H1 (cell line): Measurements from ENCODE around the gene TTC39A. TPM values are rescaled to one million over a fixed set of nuclear protein-coding genes. Genes with fewer than 3 reads are reported as not detected.

Experiments used
- SIN3A ChIP-seq, 2 experiments: IDR thresholded peaks in 1 of 2; conservative IDR thresholded peaks in 1 of 2; 2 replicates each; pipeline ENCODE4 v1.6.1; 2011 to 2012; ENCODE audit warnings: low read length in 2 of 2, improper control_type of control experiment in 1 of 2, low read depth in 1 of 2, mild to moderate bottlenecking in 1 of 2
- polyA plus RNA-seq, 7 experiments: library from polyadenylated mRNA; depleted of rRNA in 3 of 7; stranded (reverse) in 5 of 7; unstranded in 2 of 7; fragments of >200 nt in 5 of 7; fragments of 200-250 nt in 2 of 7; gene quantifications; 1 replicate in 5 of 7; 2 replicates in 1 of 7; 4 replicates in 1 of 7; pipeline versions ENCODE4 v1.2.1 to v1.2.3, GENCODE V29; 2011 to 2013; ENCODE audit warnings: missing spikeins in 2 of 7, mixed read lengths in 2 of 7
- total RNA-seq: library from RNA; stranded (reverse); fragmentation: NEBNext Ultra II Directional; extraction: Animal tissue kit (Norgen Biotek cat#: 25700); gene quantifications from 2 replicates; pipeline ENCODE4 v1.2.1, GENCODE V29; 2021
- TF ChIP-seq, protein P1 (sequence below): fragments of 300-600 bp; sonication (generic); IDR thresholded peaks from 2 replicates; pipeline ENCODE4 v1.7.1; 2012; ENCODE audit warnings: low read length, moderate library complexity, mild to moderate bottlenecking, inconsistent platforms; ENCODE audit not compliant: insufficient replicate concordance

TTC39A gene
- total and polyA plus RNA-seq, 2 of the 8 experiments (the other 6 are each of a cell fraction or from before 2014, with no cell fraction given), result 5.5 to 5.8 TPM

DNA sequence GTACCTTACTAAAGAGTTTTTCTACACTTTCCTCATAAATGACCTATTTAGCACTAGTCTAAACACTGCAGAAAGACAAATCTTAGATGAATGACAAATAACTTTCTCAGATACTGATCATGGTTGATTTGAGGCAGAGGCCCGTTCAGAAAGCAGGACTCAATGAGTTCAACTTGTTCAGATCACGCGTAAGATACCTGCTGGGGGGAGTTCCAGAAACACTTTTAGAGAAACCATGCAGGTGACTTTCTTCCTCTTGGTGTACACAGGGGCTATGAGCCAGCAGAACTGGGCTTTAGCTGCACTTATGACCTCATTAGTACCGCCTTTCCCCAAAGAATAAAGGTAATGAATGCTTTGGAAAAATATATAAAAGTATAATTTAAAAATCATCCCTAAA, 38.8 kb upstream of the TTC39A start (continued):
- TF ChIP-seq, protein P1, sequence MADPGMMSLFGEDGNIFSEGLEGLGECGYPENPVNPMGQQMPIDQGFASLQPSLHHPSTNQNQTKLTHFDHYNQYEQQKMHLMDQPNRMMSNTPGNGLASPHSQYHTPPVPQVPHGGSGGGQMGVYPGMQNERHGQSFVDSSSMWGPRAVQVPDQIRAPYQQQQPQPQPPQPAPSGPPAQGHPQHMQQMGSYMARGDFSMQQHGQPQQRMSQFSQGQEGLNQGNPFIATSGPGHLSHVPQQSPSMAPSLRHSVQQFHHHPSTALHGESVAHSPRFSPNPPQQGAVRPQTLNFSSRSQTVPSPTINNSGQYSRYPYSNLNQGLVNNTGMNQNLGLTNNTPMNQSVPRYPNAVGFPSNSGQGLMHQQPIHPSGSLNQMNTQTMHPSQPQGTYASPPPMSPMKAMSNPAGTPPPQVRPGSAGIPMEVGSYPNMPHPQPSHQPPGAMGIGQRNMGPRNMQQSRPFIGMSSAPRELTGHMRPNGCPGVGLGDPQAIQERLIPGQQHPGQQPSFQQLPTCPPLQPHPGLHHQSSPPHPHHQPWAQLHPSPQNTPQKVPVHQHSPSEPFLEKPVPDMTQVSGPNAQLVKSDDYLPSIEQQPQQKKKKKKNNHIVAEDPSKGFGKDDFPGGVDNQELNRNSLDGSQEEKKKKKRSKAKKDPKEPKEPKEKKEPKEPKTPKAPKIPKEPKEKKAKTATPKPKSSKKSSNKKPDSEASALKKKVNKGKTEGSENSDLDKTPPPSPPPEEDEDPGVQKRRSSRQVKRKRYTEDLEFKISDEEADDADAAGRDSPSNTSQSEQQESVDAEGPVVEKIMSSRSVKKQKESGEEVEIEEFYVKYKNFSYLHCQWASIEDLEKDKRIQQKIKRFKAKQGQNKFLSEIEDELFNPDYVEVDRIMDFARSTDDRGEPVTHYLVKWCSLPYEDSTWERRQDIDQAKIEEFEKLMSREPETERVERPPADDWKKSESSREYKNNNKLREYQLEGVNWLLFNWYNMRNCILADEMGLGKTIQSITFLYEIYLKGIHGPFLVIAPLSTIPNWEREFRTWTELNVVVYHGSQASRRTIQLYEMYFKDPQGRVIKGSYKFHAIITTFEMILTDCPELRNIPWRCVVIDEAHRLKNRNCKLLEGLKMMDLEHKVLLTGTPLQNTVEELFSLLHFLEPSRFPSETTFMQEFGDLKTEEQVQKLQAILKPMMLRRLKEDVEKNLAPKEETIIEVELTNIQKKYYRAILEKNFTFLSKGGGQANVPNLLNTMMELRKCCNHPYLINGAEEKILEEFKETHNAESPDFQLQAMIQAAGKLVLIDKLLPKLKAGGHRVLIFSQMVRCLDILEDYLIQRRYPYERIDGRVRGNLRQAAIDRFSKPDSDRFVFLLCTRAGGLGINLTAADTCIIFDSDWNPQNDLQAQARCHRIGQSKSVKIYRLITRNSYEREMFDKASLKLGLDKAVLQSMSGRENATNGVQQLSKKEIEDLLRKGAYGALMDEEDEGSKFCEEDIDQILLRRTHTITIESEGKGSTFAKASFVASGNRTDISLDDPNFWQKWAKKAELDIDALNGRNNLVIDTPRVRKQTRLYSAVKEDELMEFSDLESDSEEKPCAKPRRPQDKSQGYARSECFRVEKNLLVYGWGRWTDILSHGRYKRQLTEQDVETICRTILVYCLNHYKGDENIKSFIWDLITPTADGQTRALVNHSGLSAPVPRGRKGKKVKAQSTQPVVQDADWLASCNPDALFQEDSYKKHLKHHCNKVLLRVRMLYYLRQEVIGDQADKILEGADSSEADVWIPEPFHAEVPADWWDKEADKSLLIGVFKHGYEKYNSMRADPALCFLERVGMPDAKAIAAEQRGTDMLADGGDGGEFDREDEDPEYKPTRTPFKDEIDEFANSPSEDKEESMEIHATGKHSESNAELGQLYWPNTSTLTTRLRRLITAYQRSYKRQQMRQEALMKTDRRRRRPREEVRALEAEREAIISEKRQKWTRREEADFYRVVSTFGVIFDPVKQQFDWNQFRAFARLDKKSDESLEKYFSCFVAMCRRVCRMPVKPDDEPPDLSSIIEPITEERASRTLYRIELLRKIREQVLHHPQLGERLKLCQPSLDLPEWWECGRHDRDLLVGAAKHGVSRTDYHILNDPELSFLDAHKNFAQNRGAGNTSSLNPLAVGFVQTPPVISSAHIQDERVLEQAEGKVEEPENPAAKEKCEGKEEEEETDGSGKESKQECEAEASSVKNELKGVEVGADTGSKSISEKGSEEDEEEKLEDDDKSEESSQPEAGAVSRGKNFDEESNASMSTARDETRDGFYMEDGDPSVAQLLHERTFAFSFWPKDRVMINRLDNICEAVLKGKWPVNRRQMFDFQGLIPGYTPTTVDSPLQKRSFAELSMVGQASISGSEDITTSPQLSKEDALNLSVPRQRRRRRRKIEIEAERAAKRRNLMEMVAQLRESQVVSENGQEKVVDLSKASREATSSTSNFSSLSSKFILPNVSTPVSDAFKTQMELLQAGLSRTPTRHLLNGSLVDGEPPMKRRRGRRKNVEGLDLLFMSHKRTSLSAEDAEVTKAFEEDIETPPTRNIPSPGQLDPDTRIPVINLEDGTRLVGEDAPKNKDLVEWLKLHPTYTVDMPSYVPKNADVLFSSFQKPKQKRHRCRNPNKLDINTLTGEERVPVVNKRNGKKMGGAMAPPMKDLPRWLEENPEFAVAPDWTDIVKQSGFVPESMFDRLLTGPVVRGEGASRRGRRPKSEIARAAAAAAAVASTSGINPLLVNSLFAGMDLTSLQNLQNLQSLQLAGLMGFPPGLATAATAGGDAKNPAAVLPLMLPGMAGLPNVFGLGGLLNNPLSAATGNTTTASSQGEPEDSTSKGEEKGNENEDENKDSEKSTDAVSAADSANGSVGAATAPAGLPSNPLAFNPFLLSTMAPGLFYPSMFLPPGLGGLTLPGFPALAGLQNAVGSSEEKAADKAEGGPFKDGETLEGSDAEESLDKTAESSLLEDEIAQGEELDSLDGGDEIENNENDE, result no peak
- TF ChIP-seq SIN3A (conservative IDR thresholded peaks at IDR 0.05 in 1 of 2, IDR thresholded peaks at IDR 0.05 in 1 of 2; ENCODE audit: low read depth in 1 of 2, low read length in 2 of 2), result no peak
